Lung (tissue), 12 donors: Measurements from ENCODE around the gene FABP1. TPM values are rescaled to one million over a fixed set of nuclear protein-coding genes. Genes with fewer than 3 reads are reported as not detected.

Source experiments
- ATAC-seq: fragments of 200-7000 bp; cut with Tn5 transposase; one replicate; pipeline ENCODE4 v1.9.1; 2020; ENCODE audit warnings: moderate number of reproducible peaks; ENCODE audit not compliant: insufficient read depth, low FRiP score
- DNase-seq, 3 donors: peaks; one replicate each; pipeline ENCODE4 v3.0.0-alpha.2; 2013 to 2017
- H3K27ac ChIP-seq, 2 donors: one replicate each; pipeline ENCODE4 v1.5.1; 2013; ENCODE audit warnings: mild to moderate bottlenecking in 2 of 2, moderate library complexity in 2 of 2, control low read depth in 1 of 2, inconsistent platforms in 1 of 2, low read depth in 1 of 2, low read length in 1 of 2
- H3K27me3 ChIP-seq, 3 donors: one replicate each; pipeline ENCODE4 v1.5.1; 2013; ENCODE audit warnings: low read length in 2 of 3; ENCODE audit not compliant: control insufficient read depth in 3 of 3, insufficient read depth in 3 of 3
- H3K36me3 ChIP-seq, 4 donors: one replicate each; pipeline ENCODE4 v1.5.1; 2013; ENCODE audit warnings: low read length in 4 of 4, mild to moderate bottlenecking in 1 of 4, moderate library complexity in 1 of 4; ENCODE audit not compliant: control insufficient read depth in 4 of 4, insufficient read depth in 4 of 4
- H3K4me1 ChIP-seq, 5 donors: one replicate each; pipeline ENCODE4 v1.5.1; 2013; ENCODE audit warnings: low read length in 5 of 5, mild to moderate bottlenecking in 2 of 5, moderate library complexity in 1 of 5; ENCODE audit not compliant: control insufficient read depth in 5 of 5, insufficient read depth in 5 of 5
- H3K4me3 ChIP-seq: one replicate; pipeline ENCODE4 v1.5.1; 2013; ENCODE audit warnings: mild to moderate bottlenecking, control low read depth, moderate library complexity
- H3K9ac ChIP-seq, 2 donors: one replicate each; pipeline ENCODE4 v1.5.1; 2013; ENCODE audit warnings: low read length in 2 of 2, control low read depth in 1 of 2; ENCODE audit not compliant: insufficient read depth in 1 of 2
- H3K9me3 ChIP-seq, 4 donors: one replicate each; pipeline ENCODE4 v1.5.1; 2013; ENCODE audit warnings: low read length in 3 of 4, mild to moderate bottlenecking in 1 of 4, moderate library complexity in 1 of 4; ENCODE audit not compliant: control insufficient read depth in 4 of 4, insufficient read depth in 3 of 4
- WGBS, 2 donors: extraction: QIAGEN DNeasy Blood & Tissue Kit; methylation state at CpG; one replicate each; pipeline ENCODE4 v1.1.7; 2013; 5-methylcytosine and 5-hydroxymethylcytosine counted together
- polyA plus RNA-seq, 2 donors: library from polyadenylated mRNA; stranded (reverse); fragments of 200-250 nt; gene quantifications; one replicate each; pipeline ENCODE4 v1.2.1, GENCODE V29; 2013
- total RNA-seq, 2 donors: library from RNA; depleted of rRNA in 1 of 2; stranded (reverse); fragments of >200 nt in 1 of 2; gene quantifications; one replicate each; pipeline ENCODE4 v1.2.1, GENCODE V29; 2014 to 2021
- TF ChIP-seq, protein P1 (sequence below): IDR thresholded peaks from 2 replicates; pipeline ENCODE4 v1.5.1; 2012; ENCODE audit warnings: mild to moderate bottlenecking; ENCODE audit errors: control extremely low read depth, extremely low read depth
- donor health status: control.
- donor health status: control.
- donor health status: Bipolar disorder and iron deficiency.
- donor health status: healthy.
- donor health status: DM: yes; HTN: yes; CAD: no.

FABP1 gene
- total and polyA plus RNA-seq, 4 donors, result 0.14 to 1.7 (median 0.40) TPM; not detected in 1

DNA sequence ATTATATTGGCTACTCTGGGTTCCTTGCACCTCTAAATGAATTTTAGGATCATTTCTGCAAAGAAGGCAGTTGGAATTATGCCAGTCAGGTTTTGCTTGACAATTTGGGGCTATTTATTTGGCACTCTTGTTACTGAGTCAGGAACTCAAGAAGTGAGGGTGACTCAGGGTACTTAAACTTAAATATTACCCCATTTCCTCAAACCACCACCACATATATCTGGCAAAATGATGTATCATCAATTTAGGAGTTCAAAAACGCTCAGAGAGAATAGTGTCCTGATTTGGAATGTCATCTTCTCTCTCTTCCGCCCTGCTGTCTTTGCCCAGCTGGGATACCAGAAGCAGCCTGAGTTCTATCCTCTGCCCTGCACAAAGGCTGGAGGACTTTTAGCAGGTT, 39.9 kb upstream of the FABP1 start:
- WGBS, 2 donors, result 87 to 89% methylated on average over 2 of the region's 2 CpGs

DNA sequence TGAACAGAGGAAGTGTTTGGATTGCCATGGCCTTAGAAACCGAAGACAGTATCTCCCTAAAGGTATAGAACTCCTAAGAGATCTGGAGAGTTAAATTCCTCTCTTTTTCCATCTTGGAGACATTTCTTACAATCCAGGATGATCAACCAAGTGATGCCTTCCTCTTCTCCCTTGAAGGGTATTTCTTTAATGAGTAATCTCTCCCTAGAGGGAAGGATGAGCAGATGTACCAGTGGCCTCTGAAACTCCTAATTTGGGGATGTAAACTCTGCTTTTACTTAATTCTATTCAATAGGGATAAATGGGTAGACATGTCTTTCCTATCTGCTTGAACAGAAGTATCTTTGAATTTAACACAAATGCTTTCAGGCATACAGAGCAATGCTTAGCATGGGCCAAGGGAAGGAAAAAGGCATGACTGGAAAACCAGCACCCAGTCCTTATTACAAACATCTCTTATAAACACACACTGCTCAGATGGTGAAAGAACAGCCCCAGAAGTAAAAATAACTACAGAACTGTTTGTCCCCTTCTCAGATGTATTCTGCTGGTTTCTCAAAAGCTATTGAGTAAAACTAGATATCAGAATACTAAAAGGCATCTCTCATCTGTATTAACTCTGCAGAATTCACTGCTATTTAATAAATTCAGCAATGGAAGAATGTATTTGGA, 37.6 kb upstream of the FABP1 start:
- Histone ChIP-seq H3K9me3 (no peaks in the 10 kb centered on the region), H3K4me1 (no peaks in the 10 kb centered on the region), H3K36me3 (no peaks in the 10 kb centered on the region), H3K27me3 (no peaks in the 10 kb centered on the region), H3K27ac (no peak overlapping the region), H3K4me3 (no peak overlapping the region), H3K9ac (no peak overlapping the region)
- DNase-seq (no peak), ATAC-seq (no peak)
- WGBS, 2 donors, result 0% methylated on average over 1 of the region's 1 CpG
- TF ChIP-seq, protein P1, sequence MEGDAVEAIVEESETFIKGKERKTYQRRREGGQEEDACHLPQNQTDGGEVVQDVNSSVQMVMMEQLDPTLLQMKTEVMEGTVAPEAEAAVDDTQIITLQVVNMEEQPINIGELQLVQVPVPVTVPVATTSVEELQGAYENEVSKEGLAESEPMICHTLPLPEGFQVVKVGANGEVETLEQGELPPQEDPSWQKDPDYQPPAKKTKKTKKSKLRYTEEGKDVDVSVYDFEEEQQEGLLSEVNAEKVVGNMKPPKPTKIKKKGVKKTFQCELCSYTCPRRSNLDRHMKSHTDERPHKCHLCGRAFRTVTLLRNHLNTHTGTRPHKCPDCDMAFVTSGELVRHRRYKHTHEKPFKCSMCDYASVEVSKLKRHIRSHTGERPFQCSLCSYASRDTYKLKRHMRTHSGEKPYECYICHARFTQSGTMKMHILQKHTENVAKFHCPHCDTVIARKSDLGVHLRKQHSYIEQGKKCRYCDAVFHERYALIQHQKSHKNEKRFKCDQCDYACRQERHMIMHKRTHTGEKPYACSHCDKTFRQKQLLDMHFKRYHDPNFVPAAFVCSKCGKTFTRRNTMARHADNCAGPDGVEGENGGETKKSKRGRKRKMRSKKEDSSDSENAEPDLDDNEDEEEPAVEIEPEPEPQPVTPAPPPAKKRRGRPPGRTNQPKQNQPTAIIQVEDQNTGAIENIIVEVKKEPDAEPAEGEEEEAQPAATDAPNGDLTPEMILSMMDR, result no peak

More for the DNA sequence above, 39.9 kb upstream of the FABP1 start:
- ATAC-seq (no peak), DNase-seq (no peak)
- H3K9me3 ChIP-seq, result no peaks in the 10 kb centered on the region
- TF ChIP-seq, protein P1, result no peak
- no peaks in the 10 kb centered on the region for H3K27me3 ChIP-seq
- no peak overlapping the region for H3K4me3 ChIP-seq
- H3K4me1 ChIP-seq, result peaks cover 0 to 7% (median 4%) of the 10 kb centered on the region in 5 donors
- no peak overlapping the region for H3K27ac ChIP-seq
- H3K9ac ChIP-seq, result no peak overlapping the region
- H3K36me3 ChIP-seq, result no peaks in the 10 kb centered on the region

DNA sequence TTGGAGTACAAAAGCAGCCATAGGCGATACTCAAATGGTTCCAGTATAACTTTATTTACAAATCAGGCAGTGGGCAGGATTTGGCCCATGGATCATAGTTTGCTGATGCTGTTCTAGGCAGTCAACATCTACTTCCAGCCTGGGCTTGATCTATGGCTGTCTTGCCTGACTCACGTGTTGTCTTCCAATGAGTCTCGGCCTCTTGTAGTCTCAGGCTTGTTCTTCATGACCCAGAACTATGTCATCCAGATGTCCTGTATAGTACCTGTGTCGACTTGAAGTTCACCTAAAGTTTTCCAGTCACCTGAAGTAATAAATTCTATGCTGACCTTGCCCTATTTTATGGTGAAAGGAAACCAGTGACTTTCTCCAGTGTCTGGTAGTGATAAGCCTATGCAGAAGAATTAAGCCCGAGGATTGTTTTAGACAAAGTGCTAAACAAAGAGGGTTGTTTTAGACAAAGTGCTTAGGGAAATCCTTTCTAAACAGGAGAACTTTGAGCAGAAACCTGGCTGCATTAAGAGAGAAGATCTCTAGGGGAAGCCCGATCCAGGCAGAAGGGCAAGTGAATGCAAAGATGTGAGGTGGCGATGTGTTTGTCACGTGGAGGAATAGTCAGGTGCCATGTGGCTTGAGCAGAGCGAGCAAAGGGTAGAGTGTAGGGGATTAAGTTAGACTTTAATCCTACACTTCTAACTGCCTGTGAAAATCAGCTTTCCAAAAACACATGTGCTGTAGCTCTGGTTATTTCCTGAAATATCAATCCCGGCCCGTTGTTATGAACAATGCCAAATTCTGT, 33.8 kb upstream of the FABP1 start:
- no peaks in the 10 kb centered on the region for H3K4me1 ChIP-seq
- DNase-seq (no peak), ATAC-seq (no peak)
- whole genome bisulfite sequencing, 2 donors, result 82 to 85% methylated on average over 11 of the region's 11 CpGs
- no peak overlapping the region for H3K9ac ChIP-seq
- H3K36me3 ChIP-seq, result no peaks in the 10 kb centered on the region
- no peaks in the 10 kb centered on the region for H3K9me3 ChIP-seq
- H3K27me3 ChIP-seq, result no peaks in the 10 kb centered on the region
- H3K27ac ChIP-seq, result no peak overlapping the region
- TF ChIP-seq, protein P1, result no peak
- no peak overlapping the region for H3K4me3 ChIP-seq
